SH-SY5Y (cell line): ENCODE measurements around the gene ITPKB.

Experiments
- GATA2 ChIP-seq: IDR thresholded peaks from 2 replicates; pipeline ENCODE4 v1.6.1; 2011; ENCODE audit warnings: mild to moderate bottlenecking, low read depth, low read length
- GATA3 ChIP-seq: IDR thresholded peaks from 2 replicates; pipeline ENCODE4 v1.6.1; 2011; ENCODE audit warnings: low read depth, mild to moderate bottlenecking, low read length, moderate library complexity

GRCh38 chr1:226736001-226736907, 2.8 kb downstream of the ITPKB start:
- TF ChIP-seq GATA2 (no peak), GATA3 (no peak)
